Panc1 (cell line): ENCODE measurements around the gene CIROP. TPM values are rescaled to one million over a fixed set of nuclear protein-coding genes. Genes with fewer than 3 reads are reported as not detected.

Source experiments
- ATAC-seq: fragments of 200-7000 bp; cut with Tn5 transposase; 2 replicates; pipeline ENCODE4 v1.9.1; 2020; ENCODE audit warnings: mild to moderate bottlenecking, moderate library complexity
- BruUV-seq: library from RNA; stranded (reverse); fragments of 400-500 nt; replicated peaks from 2 replicates; lab custom pipeline; 2021; lab: Mats Ljungman, UMichigan
- CTCF ChIA-PET: fragments of 300-600 bp; sonication (Branson Sonifier 250); formaldehyde crosslinking; loops from one replicate; lab custom pipeline; 2022; ENCODE audit warnings: antibody characterized with exemption; lab: Charles Lee
- POLR2A ChIA-PET: fragments of 300-600 bp; sonication (Branson Sonifier 250); formaldehyde crosslinking; loops from one replicate; lab custom pipeline; 2022; ENCODE audit warnings: antibody characterized with exemption; lab: Charles Lee
- DNase-seq: peaks from one replicate; pipeline ENCODE4 v3.0.0-alpha.2; 2010; ENCODE audit warnings: low read depth, low spot score
- H3K27ac ChIP-seq: 2 replicates; pipeline ENCODE4 v1.5.1; 2011; ENCODE audit warnings: mild to moderate bottlenecking, low read length, inconsistent platforms
- H3K27me3 ChIP-seq: fragments of 200-500 bp; sonication (Bioruptor generic); 2 replicates; pipeline ENCODE4 v1.6.0; 2014; ENCODE audit warnings: low read length, inconsistent platforms; ENCODE audit not compliant: control insufficient read depth, insufficient read depth
- H3K36me3 ChIP-seq: fragments of 200-500 bp; sonication (Bioruptor generic); 2 replicates; pipeline ENCODE4 v1.5.1; 2014; ENCODE audit warnings: inconsistent platforms, mild to moderate bottlenecking, low read length, moderate library complexity; ENCODE audit not compliant: control insufficient read depth, insufficient read depth
- H3K4me1 ChIP-seq: 2 replicates; pipeline ENCODE4 v1.5.1; 2011; ENCODE audit warnings: inconsistent platforms, mild to moderate bottlenecking, low read length, moderate library complexity; ENCODE audit not compliant: control insufficient read depth, insufficient read depth
- H3K4me3 ChIP-seq, 2 experiments: 2 replicates each; pipeline ENCODE4 v1.5.1; 2011 to 2012; ENCODE audit warnings: low read depth in 2 of 2, low read length in 2 of 2, mild to moderate bottlenecking in 2 of 2, inconsistent platforms in 1 of 2, moderate library complexity in 1 of 2
- H3K9me3 ChIP-seq: fragments of 200-500 bp; sonication (Bioruptor generic); 2 replicates; pipeline ENCODE4 v1.5.1; 2014; ENCODE audit warnings: low read depth, mild to moderate bottlenecking, inconsistent platforms, low read length, moderate library complexity; ENCODE audit not compliant: control insufficient read depth, insufficient read depth
- POLR2AphosphoS5 ChIP-seq: IDR thresholded peaks from 2 replicates; pipeline ENCODE4 v1.6.1; 2012; ENCODE audit warnings: mild to moderate bottlenecking, low read depth, low read length, moderate library complexity
- SIN3A ChIP-seq: IDR thresholded peaks from 2 replicates; pipeline ENCODE4 v1.6.1; 2012; ENCODE audit warnings: low read depth, mild to moderate bottlenecking, low read length, moderate library complexity, borderline replicate concordance; ENCODE audit not compliant: insufficient read depth
- TCF7L2 ChIP-seq: IDR thresholded peaks from 2 replicates; pipeline ENCODE4 v1.6.1; 2011; ENCODE audit warnings: mild to moderate bottlenecking, low read depth, low read length, inconsistent platforms
- in situ Hi-C: cut with HindIII; loops from 2 replicates; pipeline ENCODE4 v1.10.0; 2016; ENCODE audit warnings: low sequenced_read_pairs, low pct_unique_long_range_greater_than_20kb
- intact Hi-C: fragments of 100-400 bp; cut with micrococcal nuclease; formaldehyde crosslinking; loops from one replicate; pipeline ENCODE4 v1.10.0; 2022; ENCODE audit not compliant: unreplicated experiment
- total RNA-seq: library from RNA; stranded (reverse); gene quantifications from one replicate; pipeline ENCODE4 v1.2.1, GENCODE V29; 2021; ENCODE audit not compliant: unreplicated experiment
- TF ChIP-seq, protein P1 (sequence below): fragments of 450-650 bp; IDR thresholded peaks from 2 replicates; pipeline ENCODE4 v1.5.1; 2017; ENCODE audit warnings: mild to moderate bottlenecking
- TF ChIP-seq, protein P2 (sequence below), 2 experiments: IDR thresholded peaks; 2 replicates each; pipeline ENCODE4 v1.6.1; 2011 to 2012; ENCODE audit warnings: low read depth in 2 of 2, control low read depth in 1 of 2, low read length in 1 of 2, mild to moderate bottlenecking in 1 of 2, moderate library complexity in 1 of 2; ENCODE audit not compliant: insufficient read depth in 1 of 2

CIROP gene
- total RNA-seq, 1 experiment from 2014 or later: not detected

DNA sequence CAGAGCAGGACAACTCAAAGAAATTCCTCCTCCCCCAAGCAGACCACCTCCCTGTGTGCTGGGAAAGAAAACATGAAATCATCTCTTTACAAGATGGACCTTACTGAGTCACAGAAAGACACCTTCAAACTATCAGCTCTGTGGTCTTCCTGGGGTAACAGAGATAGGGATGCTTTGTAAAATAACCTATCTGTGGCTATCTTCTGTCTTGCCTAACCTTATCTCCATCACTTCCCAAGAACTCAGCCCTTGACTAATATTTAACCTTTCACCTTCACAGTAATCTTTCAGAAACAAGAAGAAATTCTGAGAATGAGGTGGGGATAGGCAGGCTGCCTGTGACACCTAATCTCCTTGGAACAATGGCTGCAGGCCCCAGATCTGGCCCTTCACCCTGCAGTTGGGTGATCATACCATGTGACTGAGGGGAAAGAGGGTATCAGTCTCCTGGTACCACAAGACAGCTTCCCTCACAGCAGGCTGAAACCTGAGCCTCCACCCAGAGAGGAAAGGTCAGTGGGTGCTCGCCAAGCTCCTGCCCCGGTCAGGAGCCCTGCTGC is 41.6 kb upstream of the CIROP start:
- BruUV-seq: no TSS peak
- Histone ChIP-seq H3K27me3 (no peaks in the 10 kb centered on the region; the same call in 1 of the 2 replicates), H3K4me3 (no peak overlapping the region), H3K9me3 (no peaks in the 10 kb centered on the region), H3K4me1 (no peaks in the 10 kb centered on the region), H3K36me3 (no peaks in the 10 kb centered on the region), H3K27ac (no peak overlapping the region)
- no peak for ATAC-seq
- intact Hi-C loops (no loop called here), in situ Hi-C loops (no loop called here)
- DNase-seq: no peak
- POLR2A ChIA-PET: no interaction called here
- TF ChIP-seq, protein P1, sequence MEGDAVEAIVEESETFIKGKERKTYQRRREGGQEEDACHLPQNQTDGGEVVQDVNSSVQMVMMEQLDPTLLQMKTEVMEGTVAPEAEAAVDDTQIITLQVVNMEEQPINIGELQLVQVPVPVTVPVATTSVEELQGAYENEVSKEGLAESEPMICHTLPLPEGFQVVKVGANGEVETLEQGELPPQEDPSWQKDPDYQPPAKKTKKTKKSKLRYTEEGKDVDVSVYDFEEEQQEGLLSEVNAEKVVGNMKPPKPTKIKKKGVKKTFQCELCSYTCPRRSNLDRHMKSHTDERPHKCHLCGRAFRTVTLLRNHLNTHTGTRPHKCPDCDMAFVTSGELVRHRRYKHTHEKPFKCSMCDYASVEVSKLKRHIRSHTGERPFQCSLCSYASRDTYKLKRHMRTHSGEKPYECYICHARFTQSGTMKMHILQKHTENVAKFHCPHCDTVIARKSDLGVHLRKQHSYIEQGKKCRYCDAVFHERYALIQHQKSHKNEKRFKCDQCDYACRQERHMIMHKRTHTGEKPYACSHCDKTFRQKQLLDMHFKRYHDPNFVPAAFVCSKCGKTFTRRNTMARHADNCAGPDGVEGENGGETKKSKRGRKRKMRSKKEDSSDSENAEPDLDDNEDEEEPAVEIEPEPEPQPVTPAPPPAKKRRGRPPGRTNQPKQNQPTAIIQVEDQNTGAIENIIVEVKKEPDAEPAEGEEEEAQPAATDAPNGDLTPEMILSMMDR: no peak
- TF ChIP-seq SIN3A (no peak), POLR2AphosphoS5 (no peak), TCF7L2 (no peak)
- TF ChIP-seq, protein P2, sequence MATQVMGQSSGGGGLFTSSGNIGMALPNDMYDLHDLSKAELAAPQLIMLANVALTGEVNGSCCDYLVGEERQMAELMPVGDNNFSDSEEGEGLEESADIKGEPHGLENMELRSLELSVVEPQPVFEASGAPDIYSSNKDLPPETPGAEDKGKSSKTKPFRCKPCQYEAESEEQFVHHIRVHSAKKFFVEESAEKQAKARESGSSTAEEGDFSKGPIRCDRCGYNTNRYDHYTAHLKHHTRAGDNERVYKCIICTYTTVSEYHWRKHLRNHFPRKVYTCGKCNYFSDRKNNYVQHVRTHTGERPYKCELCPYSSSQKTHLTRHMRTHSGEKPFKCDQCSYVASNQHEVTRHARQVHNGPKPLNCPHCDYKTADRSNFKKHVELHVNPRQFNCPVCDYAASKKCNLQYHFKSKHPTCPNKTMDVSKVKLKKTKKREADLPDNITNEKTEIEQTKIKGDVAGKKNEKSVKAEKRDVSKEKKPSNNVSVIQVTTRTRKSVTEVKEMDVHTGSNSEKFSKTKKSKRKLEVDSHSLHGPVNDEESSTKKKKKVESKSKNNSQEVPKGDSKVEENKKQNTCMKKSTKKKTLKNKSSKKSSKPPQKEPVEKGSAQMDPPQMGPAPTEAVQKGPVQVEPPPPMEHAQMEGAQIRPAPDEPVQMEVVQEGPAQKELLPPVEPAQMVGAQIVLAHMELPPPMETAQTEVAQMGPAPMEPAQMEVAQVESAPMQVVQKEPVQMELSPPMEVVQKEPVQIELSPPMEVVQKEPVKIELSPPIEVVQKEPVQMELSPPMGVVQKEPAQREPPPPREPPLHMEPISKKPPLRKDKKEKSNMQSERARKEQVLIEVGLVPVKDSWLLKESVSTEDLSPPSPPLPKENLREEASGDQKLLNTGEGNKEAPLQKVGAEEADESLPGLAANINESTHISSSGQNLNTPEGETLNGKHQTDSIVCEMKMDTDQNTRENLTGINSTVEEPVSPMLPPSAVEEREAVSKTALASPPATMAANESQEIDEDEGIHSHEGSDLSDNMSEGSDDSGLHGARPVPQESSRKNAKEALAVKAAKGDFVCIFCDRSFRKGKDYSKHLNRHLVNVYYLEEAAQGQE (IDR thresholded peaks at IDR 0.05; ENCODE audit: insufficient read depth in 1 of 2, low read depth in 2 of 2, low read length in 1 of 2): no peak
- CTCF ChIA-PET: interaction anchor here (1.1 kb wide), 1 partner anchor 26 kb away, joined by 3 read pairs; no protein-coding TSS in a partner anchor

DNA sequence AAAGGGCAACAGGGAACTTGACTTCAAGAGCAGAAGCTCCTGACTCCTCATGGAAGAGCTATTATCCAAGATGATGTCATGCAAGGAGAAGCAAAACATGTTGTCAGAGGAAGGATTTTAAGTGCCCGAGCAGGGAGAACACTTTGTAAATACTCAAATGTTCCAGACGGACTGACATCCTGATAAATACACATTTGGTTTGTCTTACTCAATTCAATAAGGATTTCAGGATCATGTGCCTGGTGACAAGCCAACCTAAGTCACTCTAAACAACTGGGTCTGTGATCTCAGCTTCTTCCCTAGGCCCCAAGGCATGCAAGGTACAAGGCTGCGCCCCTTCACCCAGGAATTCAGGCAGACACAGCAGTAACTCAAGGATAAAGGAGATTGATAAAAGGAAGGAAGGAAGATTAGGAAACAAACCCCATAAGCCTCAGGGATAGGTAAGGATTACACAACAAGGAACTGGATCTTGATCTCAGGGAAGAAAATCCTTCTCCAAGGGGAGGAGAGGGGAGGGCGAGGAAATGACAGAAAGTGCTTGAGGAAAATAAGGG is 41.1 kb upstream of the CIROP start:
- Histone ChIP-seq H3K9me3 (no peaks in the 10 kb centered on the region), H3K4me1 (no peaks in the 10 kb centered on the region), H3K4me3 (no peak overlapping the region), H3K27me3 (no peaks in the 10 kb centered on the region; the same call in 1 of the 2 replicates), H3K27ac (no peak overlapping the region), H3K36me3 (no peaks in the 10 kb centered on the region)
- in situ Hi-C loops (no loop called here), intact Hi-C loops (no loop called here)
- CTCF ChIA-PET: interaction anchor here (1.1 kb wide), 1 partner anchor 25 kb away, joined by 3 read pairs; no protein-coding TSS in a partner anchor
- ATAC-seq (no peak), DNase-seq (no peak)
- POLR2A ChIA-PET: no interaction called here
- BruUV-seq: no TSS peak
- TF ChIP-seq POLR2AphosphoS5: no peak
- TF ChIP-seq TCF7L2: no peak
- TF ChIP-seq, protein P2 (IDR thresholded peaks at IDR 0.05; ENCODE audit: insufficient read depth in 1 of 2, low read depth in 2 of 2, low read length in 1 of 2): no peak
- no peak for TF ChIP-seq SIN3A
- TF ChIP-seq, protein P1: no peak
